ENCODE results near the gene ZFP91. TPM values are rescaled to one million over a fixed set of nuclear protein-coding genes. Genes with fewer than 3 reads are reported as not detected.

Gene ZFP91
- total RNA-seq, 1 donor from 2014 or later: 44.0 TPM

DNA sequence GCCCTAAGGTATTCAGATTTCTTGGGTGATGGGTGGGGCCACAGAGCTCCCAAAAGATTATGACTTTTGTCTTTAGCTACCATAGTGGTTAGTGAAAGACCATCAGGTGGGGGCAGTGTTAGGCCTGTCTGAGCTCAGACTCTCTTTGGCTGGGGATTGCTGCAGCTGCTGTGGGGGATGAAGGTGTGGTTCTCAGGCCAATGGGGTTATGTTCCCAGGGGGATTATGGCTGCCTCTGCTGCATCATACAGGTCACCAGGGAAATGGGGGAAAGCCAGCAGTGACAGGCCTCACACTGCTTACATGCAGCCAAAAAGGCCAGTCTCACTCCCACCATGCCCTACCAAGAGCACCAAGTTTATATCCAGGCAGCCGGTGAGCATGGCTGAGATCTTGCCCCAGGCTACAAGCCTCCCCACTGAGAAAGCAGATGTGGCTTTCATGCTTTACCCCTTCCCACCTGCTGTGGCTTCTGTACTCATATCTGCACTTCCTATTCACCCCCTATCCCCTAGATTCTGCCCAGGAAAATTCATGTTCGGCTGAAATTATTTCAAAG lies 68.4 kb downstream of the ZFP91 start:
- TF ChIP-seq, protein P1, sequence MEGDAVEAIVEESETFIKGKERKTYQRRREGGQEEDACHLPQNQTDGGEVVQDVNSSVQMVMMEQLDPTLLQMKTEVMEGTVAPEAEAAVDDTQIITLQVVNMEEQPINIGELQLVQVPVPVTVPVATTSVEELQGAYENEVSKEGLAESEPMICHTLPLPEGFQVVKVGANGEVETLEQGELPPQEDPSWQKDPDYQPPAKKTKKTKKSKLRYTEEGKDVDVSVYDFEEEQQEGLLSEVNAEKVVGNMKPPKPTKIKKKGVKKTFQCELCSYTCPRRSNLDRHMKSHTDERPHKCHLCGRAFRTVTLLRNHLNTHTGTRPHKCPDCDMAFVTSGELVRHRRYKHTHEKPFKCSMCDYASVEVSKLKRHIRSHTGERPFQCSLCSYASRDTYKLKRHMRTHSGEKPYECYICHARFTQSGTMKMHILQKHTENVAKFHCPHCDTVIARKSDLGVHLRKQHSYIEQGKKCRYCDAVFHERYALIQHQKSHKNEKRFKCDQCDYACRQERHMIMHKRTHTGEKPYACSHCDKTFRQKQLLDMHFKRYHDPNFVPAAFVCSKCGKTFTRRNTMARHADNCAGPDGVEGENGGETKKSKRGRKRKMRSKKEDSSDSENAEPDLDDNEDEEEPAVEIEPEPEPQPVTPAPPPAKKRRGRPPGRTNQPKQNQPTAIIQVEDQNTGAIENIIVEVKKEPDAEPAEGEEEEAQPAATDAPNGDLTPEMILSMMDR (IDR thresholded peaks at IDR 0.05): no peak
- H3K4me3 Mint-ChIP-seq (ENCODE audit: unreplicated experiment): no peak overlapping the region
- no peaks in the 10 kb centered on the region for H3K36me3 Mint-ChIP-seq (ENCODE audit: low read depth)
- peaks cover 17% of the 10 kb centered on the region for H3K27me3 Mint-ChIP-seq (ENCODE audit: low read depth)
- H3K27ac Mint-ChIP-seq (ENCODE audit: unreplicated experiment): no peak overlapping the region
- DNase-seq (ENCODE audit: low spot score): no peak
- H3K4me1 Mint-ChIP-seq (ENCODE audit: low read depth): no peaks in the 10 kb centered on the region
- no peaks in the 10 kb centered on the region for H3K9me3 Mint-ChIP-seq (ENCODE audit: low read depth)

DNA sequence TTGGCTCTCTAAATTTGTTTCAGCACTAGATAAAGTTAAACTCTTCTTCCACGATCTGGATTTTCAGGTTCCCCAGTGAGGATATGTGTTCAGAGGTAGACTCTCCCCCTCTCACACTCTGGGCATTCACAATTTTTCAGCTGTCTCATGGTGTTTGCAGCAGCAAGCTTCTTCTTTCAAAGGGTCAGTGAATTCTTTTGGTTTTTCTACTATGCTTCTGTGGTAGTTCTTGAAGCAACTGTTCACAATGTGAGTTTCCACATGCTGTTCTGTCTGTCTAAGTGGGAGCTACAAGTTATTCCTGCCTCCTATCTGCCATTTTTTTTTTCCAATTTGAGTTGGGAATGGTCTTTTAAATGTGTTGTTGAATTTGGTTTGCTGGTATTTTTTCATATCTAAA lies 69.0 kb downstream of the ZFP91 start:
- Mint-ChIP-seq H3K4me3 (ENCODE audit: unreplicated experiment) (no peak overlapping the region), H3K27me3 (ENCODE audit: low read depth) (peaks cover 12% of the 10 kb centered on the region)
- TF ChIP-seq, protein P1 (IDR thresholded peaks at IDR 0.05): no peak

DNA sequence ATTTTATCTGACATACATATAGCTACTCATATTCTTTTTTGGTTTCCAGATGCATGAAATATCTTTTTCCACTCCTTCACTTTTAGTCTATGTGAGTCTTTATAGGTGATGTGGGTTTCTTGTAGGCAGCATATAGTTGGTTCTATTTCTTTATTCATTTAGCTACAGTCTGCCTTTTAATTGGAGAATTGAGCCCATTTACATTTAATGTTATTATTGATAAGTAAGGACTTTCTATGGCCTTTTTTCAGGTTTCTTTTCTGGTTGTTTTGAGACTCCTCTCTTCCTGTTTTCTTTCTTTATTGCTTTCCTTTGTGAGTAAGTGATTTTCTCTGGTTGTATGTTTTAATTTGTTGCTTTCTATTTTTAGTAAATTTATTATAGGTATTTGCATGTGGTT lies 70.8 kb downstream of the ZFP91 start:
- no peak for DNase-seq (ENCODE audit: low spot score)
- H3K9me3 Mint-ChIP-seq (ENCODE audit: low read depth): no peaks in the 10 kb centered on the region
- H3K27ac Mint-ChIP-seq (ENCODE audit: unreplicated experiment): no peak overlapping the region
- TF ChIP-seq, protein P1 (IDR thresholded peaks at IDR 0.05): no peak
- H3K36me3 Mint-ChIP-seq (ENCODE audit: low read depth): no peaks in the 10 kb centered on the region
- H3K27me3 Mint-ChIP-seq (ENCODE audit: low read depth): peaks cover 2% of the 10 kb centered on the region
- no peak overlapping the region for H3K4me3 Mint-ChIP-seq (ENCODE audit: unreplicated experiment)
- H3K4me1 Mint-ChIP-seq (ENCODE audit: low read depth): no peaks in the 10 kb centered on the region

More for the DNA sequence above, 69.0 kb downstream of the ZFP91 start:
- no peak for DNase-seq (ENCODE audit: low spot score)
- Mint-ChIP-seq H3K4me1 (ENCODE audit: low read depth) (no peaks in the 10 kb centered on the region), H3K36me3 (ENCODE audit: low read depth) (no peaks in the 10 kb centered on the region), H3K27ac (ENCODE audit: unreplicated experiment) (no peak overlapping the region), H3K9me3 (ENCODE audit: low read depth) (no peaks in the 10 kb centered on the region)

DNA sequence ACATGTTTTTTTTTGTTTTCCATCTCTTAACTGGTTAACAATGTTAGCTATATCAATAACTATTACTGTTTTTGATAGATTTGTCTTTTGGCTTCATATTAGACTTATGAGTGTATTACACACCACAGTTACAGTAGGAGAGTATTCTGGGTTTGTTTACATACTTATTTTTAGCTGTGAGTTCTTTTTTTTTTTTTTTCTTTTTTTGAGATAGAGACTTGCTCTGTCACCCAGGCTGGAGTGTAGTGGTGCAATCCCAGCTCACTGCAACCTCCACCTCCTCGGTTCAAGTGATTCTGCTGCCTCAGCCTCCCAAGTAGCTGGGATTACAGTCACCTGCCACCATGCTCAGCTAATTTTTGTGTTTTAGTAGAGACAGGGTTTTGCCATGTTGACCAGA lies 71.6 kb downstream of the ZFP91 start:
- H3K9me3 Mint-ChIP-seq (ENCODE audit: low read depth): no peaks in the 10 kb centered on the region
- DNase-seq (ENCODE audit: low spot score): no peak
- no peaks in the 10 kb centered on the region for H3K4me1 Mint-ChIP-seq (ENCODE audit: low read depth)
- H3K36me3 Mint-ChIP-seq (ENCODE audit: low read depth): no peaks in the 10 kb centered on the region
- peaks cover 4% of the 10 kb centered on the region for H3K27me3 Mint-ChIP-seq (ENCODE audit: low read depth)
- no peak overlapping the region for H3K27ac Mint-ChIP-seq (ENCODE audit: unreplicated experiment)
- TF ChIP-seq, protein P1 (IDR thresholded peaks at IDR 0.05): no peak
- no peak overlapping the region for H3K4me3 Mint-ChIP-seq (ENCODE audit: unreplicated experiment)

DNA sequence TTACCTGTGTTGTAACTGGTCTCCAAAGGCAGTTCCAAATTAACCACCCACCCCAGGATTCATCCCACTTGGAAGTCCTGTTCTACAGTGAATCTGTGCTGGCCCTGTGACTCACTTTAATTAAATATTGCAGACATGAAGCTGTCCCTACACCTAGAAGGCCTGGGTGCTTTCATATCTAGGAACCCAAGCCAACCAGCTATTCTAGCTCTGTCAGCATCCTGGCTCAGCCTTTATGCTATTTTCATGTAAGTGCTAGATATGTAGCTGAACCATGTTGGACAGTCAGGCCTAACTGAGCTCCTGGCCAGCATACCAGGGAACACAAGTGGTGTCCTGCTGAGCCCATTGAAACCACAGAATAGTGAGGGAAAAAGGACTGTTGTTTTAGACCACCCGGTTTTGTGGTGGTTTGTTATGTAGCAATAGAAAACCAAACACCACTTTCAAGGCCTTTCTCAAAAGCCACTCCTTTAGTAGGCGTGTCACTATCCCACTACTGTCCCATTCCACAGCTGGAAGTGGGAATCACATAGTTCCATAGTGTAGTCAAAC lies 73.9 kb downstream of the ZFP91 start:
- TF ChIP-seq, protein P1 (IDR thresholded peaks at IDR 0.05): no peak
- Mint-ChIP-seq H3K27me3 (ENCODE audit: low read depth) (peaks cover 4% of the 10 kb centered on the region), H3K4me1 (ENCODE audit: low read depth) (no peaks in the 10 kb centered on the region), H3K4me3 (ENCODE audit: unreplicated experiment) (no peak overlapping the region), H3K36me3 (ENCODE audit: low read depth) (no peaks in the 10 kb centered on the region), H3K9me3 (ENCODE audit: low read depth) (no peaks in the 10 kb centered on the region), H3K27ac (ENCODE audit: unreplicated experiment) (no peak overlapping the region)
- no peak for DNase-seq (ENCODE audit: low spot score)
